ENCODE results near the gene MSTN.

- TF ChIP-seq, protein P1, sequence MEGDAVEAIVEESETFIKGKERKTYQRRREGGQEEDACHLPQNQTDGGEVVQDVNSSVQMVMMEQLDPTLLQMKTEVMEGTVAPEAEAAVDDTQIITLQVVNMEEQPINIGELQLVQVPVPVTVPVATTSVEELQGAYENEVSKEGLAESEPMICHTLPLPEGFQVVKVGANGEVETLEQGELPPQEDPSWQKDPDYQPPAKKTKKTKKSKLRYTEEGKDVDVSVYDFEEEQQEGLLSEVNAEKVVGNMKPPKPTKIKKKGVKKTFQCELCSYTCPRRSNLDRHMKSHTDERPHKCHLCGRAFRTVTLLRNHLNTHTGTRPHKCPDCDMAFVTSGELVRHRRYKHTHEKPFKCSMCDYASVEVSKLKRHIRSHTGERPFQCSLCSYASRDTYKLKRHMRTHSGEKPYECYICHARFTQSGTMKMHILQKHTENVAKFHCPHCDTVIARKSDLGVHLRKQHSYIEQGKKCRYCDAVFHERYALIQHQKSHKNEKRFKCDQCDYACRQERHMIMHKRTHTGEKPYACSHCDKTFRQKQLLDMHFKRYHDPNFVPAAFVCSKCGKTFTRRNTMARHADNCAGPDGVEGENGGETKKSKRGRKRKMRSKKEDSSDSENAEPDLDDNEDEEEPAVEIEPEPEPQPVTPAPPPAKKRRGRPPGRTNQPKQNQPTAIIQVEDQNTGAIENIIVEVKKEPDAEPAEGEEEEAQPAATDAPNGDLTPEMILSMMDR (IDR thresholded peaks at IDR 0.05): no peak
- TF ChIP-seq POLR2A (IDR thresholded peaks at IDR 0.05): no peak
These were observed 36.3 kb upstream of the MSTN start for GRCh38 chr2:190098851-190099250.
